HK-2 (cell line): Measurements from ENCODE around the gene APOL1.
A peak's percentile ranks its signal among the peaks of the same experiment; 100 is the strongest.
"Not testable (repeated sequence)": the region's sequence is repeated elsewhere in the genome, so short reads cannot be mapped to it uniquely, and the experiment has no call there.

Experiments used
- DNase-seq: peaks from one replicate; pipeline ENCODE4 v3.0.0-alpha.2; 2018; ENCODE audit not compliant: unreplicated experiment

APOL1 gene

GRCh38 chr22:36225333-36225922 is 27.5 kb upstream of the APOL1 start:
- DNase-seq: no peak

- DNase-seq: no peak
These were observed 26.7 kb upstream of the APOL1 start for GRCh38 chr22:36226189-36226588.

GRCh38 chr22:36227396-36227795 is 25.5 kb upstream of the APOL1 start:
- DNase-seq: no peak

- DNase-seq: no peak
These were observed 25.1 kb upstream of the APOL1 start for GRCh38 chr22:36227806-36228205.

GRCh38 chr22:36228369-36228768 is 24.6 kb upstream of the APOL1 start:
- DNase-seq: not testable (repeated sequence)

GRCh38 chr22:36228944-36229343 is 24.0 kb upstream of the APOL1 start:
- no peak for DNase-seq

- not testable (repeated sequence) for DNase-seq
These were observed 23.3 kb upstream of the APOL1 start for GRCh38 chr22:36229649-36230048.

- not testable (repeated sequence) for DNase-seq
These were observed 21.9 kb upstream of the APOL1 start for GRCh38 chr22:36231051-36231450.

- DNase-seq: no peak
These were observed 20.1 kb upstream of the APOL1 start for GRCh38 chr22:36232715-36233401.

GRCh38 chr22:36233796-36234195 is 19.1 kb upstream of the APOL1 start:
- DNase-seq: no peak

GRCh38 chr22:36234213-36234612 is 18.7 kb upstream of the APOL1 start:
- no peak for DNase-seq

GRCh38 chr22:36234919-36235318 is 18.0 kb upstream of the APOL1 start:
- DNase-seq: no peak

- no peak for DNase-seq
These were observed 17.3 kb upstream of the APOL1 start for GRCh38 chr22:36235585-36235984.

- DNase-seq: no peak
These were observed 16.3 kb upstream of the APOL1 start for GRCh38 chr22:36236388-36237319.

- DNase-seq: no peak
These were observed 15.2 kb upstream of the APOL1 start for GRCh38 chr22:36237462-36238372.

- DNase-seq: no peak
These were observed 14.4 kb upstream of the APOL1 start for GRCh38 chr22:36238373-36239149.

- DNase-seq: no peak
These were observed 13.9 kb upstream of the APOL1 start for GRCh38 chr22:36239150-36239400.

GRCh38 chr22:36239401-36240171 is 13.3 kb upstream of the APOL1 start, which contains the start of gene APOL2:
Gene APOL2 (minus strand): TSS chr22:36239527. CDS start chr22:36233162, 6,365 bp downstream.
- peak; percentile 83 for DNase-seq

GRCh38 chr22:36243986-36244385 is 8.9 kb upstream of the APOL1 start:
- no peak for DNase-seq
